GM12864 (cell line): ENCODE results near the gene ROGDI.

Experiments used
- DNase-seq: peaks from one replicate; pipeline ENCODE4 v3.0.0-alpha.2; 2011; ENCODE audit warnings: low read depth
- H3K4me3 ChIP-seq: 2 replicates; pipeline ENCODE4 v1.5.1; 2011; ENCODE audit warnings: mild to moderate bottlenecking, low read depth, low read length, control low read depth
- CTCF ChIP-seq: IDR thresholded peaks from 2 replicates; pipeline ENCODE4 v1.5.1; 2011; ENCODE audit warnings: low read depth, mild to moderate bottlenecking, moderate library complexity, low read length, control low read depth, inconsistent platforms; ENCODE audit errors: missing control alignments

ROGDI gene

GRCh38 chr16:4792951-4793513 lies 9.4 kb downstream of the ROGDI start:
- no peak for DNase-seq
- no peak for TF ChIP-seq CTCF
- H3K4me3 ChIP-seq = no peak overlapping the region

DNA sequence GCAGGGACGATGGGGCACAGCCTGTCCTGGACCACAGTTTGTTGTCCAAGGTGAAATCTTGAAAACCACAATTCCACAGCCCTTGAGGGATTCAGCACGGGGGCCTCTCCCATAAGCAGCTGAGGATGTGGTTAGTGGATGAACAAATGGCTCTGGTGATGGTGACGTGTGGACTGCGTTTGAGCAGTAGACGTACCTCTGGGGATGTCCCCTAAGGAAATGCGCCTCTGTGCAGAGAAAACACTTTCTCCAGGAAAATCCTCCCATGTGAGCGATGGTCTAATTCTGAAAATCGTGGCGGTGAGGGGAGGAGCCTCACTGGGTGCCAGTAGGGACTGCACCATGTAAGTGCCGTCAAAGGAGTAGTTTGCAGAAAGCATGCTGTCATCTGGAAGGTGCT lies 11.6 kb downstream of the ROGDI start:
- TF ChIP-seq CTCF = no peak
- DNase-seq = no peak
- H3K4me3 ChIP-seq = no peak overlapping the region

GRCh38 chr16:4790261-4790660 lies 12.2 kb downstream of the ROGDI start:
- no peak for DNase-seq
- TF ChIP-seq CTCF = no peak
- no peak overlapping the region for H3K4me3 ChIP-seq

DNA sequence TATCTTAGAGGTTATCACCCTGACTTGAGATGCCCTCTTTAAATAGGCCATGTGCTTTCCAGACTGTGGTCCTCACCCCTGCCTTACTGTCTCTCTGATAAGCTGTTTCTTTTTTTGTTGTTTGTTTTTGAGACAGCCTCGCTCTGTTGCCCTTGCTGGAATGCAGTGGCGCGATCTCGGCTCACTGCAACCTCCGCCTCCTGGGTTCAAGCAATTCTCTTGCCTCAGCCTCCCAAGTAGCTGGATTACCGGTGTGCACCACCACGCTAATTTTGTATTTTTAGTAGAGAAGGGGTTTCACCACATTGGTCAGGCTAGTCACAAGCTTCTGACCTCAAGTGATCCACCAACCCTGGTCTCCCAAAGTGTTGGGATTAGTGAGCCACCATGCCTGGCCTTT lies 13.5 kb downstream of the ROGDI start:
- DNase-seq = no peak
- TF ChIP-seq CTCF = no peak
- no peak overlapping the region for H3K4me3 ChIP-seq

- DNase-seq = no peak
- H3K4me3 ChIP-seq = no peak overlapping the region
- no peak for TF ChIP-seq CTCF
These were observed 13.9 kb downstream of the ROGDI start for GRCh38 chr16:4788489-4788889.

GRCh38 chr16:4787627-4788482 lies 14.6 kb downstream of the ROGDI start, which contains the start of gene SEPTIN12:
TSS of gene SEPTIN12 (minus strand) at chr16:4788345. CDS start at chr16:4787645, 700 bp downstream.
- DNase-seq = no peak
- TF ChIP-seq CTCF = no peak
- no peak within 1 kb of the TSS for H3K4me3 ChIP-seq
